ENCODE measurements around the gene ST6GALNAC3.

Gene ST6GALNAC3

DNA sequence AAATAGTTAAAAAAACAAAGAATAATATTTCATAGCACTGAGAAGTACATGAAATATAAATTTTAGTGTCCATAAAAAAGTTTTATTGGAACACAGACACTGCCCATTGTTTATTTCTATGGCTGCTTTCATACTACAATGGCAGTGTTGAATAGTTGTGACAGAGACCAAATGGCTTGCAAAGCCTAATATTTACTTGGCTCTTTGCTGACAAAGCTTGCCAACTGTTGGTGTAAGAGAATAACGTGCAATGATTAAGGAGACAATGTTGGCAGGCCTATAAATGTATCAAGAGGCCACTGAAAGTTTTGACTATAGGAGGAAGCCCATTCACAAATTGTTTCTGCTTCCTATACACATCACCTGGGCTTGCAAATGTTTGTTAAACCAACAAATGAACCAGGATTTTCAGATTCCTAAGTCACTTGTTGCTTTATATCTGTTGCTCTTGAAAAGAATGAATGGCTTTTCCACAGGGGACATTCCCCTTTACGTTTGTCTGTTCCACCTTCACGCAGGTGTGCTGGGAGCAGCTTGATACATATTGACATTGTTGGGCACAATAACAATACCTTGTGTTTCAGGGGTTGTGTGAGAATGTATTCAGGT is 5.5 kb upstream of the ST6GALNAC3 start:
- no peak overlapping the region for H3K27ac ChIP-seq (ENCODE audit: insufficient read depth, low read depth, low read length, poor library complexity, severe bottlenecking)
- H3K4me3 ChIP-seq (ENCODE audit: insufficient read depth, low read depth, low read length), result no peak overlapping the region
- H3K36me3 ChIP-seq (ENCODE audit: control insufficient read depth, insufficient read depth, low read length), result no peaks in the 10 kb centered on the region
- H3K4me1 ChIP-seq (ENCODE audit: control insufficient read depth, insufficient read depth, low read length), result no peaks in the 10 kb centered on the region
- H3K9me3 ChIP-seq (ENCODE audit: control insufficient read depth, low read length), result no peaks in the 10 kb centered on the region
- WGBS, 2 experiments, result 94 to 95% methylated on average over 3 of the region's 3 CpGs
- H3K27me3 ChIP-seq (ENCODE audit: control insufficient read depth, insufficient read depth, low read length, poor library complexity, severe bottlenecking), result no peaks in the 10 kb centered on the region

DNA sequence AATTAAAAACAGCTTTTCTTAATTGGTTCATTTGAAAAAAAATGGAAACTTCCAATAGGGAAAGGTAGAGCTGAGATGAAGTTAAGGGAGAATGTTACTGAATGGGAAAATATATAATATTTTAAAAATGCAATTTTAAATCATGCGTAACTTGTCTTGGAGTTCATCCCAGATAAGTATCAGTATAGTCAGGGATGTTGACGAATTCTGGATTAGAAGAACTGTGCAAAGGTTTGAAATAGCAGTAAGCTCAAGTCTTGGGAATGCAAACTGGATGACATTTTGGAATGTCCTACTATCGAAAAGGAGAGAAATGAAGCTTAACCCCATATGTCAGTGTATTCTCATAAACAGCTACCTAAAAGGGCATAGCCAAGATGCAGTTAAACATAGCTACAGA is 4.0 kb upstream of the ST6GALNAC3 start:
- no peaks in the 10 kb centered on the region for H3K9me3 ChIP-seq (ENCODE audit: control insufficient read depth, low read length)
- H3K27me3 ChIP-seq (ENCODE audit: control insufficient read depth, insufficient read depth, low read length, poor library complexity, severe bottlenecking), result no peaks in the 10 kb centered on the region
- WGBS, 2 experiments, result 93 to 96% methylated on average over 3 of the region's 3 CpGs

DNA sequence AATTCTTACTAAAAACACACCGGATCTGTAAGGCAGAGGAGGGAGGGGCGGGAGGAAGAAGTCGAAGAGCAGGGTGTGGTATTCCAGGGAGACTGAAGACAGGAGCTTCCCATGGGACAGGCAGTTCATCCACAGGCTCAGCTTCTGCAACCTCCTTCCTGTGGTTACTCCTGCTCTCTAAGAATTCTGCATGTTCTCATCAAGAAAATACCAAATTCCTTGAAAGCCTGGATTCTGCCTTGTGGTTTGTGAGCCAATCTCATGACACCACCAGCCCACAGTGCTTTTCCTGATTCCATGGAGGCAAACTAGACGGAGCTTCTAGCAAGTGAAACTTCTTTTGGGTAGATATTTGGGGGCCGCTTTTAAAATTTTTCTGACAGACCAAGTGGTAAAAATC is 1.1 kb upstream of the ST6GALNAC3 start:
- no peak overlapping the region for H3K27ac ChIP-seq (ENCODE audit: insufficient read depth, low read depth, low read length, poor library complexity, severe bottlenecking)
- no peaks in the 10 kb centered on the region for H3K9me3 ChIP-seq (ENCODE audit: control insufficient read depth, low read length)
- H3K4me3 ChIP-seq (ENCODE audit: insufficient read depth, low read depth, low read length), result no peak overlapping the region
- WGBS, 2 experiments, result 79 to 86% methylated on average over 5 of the region's 5 CpGs
- no peaks in the 10 kb centered on the region for H3K27me3 ChIP-seq (ENCODE audit: control insufficient read depth, insufficient read depth, low read length, poor library complexity, severe bottlenecking)
- peaks cover 8% of the 10 kb centered on the region for H3K4me1 ChIP-seq (ENCODE audit: control insufficient read depth, insufficient read depth, low read length)
- no peaks in the 10 kb centered on the region for H3K36me3 ChIP-seq (ENCODE audit: control insufficient read depth, insufficient read depth, low read length)

More for the DNA sequence above, 4.0 kb upstream of the ST6GALNAC3 start:
- no peak overlapping the region for H3K4me3 ChIP-seq (ENCODE audit: insufficient read depth, low read depth, low read length)
- H3K4me1 ChIP-seq (ENCODE audit: control insufficient read depth, insufficient read depth, low read length), result peaks cover 4% of the 10 kb centered on the region
- H3K36me3 ChIP-seq (ENCODE audit: control insufficient read depth, insufficient read depth, low read length), result no peaks in the 10 kb centered on the region
- H3K27ac ChIP-seq (ENCODE audit: insufficient read depth, low read depth, low read length, poor library complexity, severe bottlenecking), result no peak overlapping the region

DNA sequence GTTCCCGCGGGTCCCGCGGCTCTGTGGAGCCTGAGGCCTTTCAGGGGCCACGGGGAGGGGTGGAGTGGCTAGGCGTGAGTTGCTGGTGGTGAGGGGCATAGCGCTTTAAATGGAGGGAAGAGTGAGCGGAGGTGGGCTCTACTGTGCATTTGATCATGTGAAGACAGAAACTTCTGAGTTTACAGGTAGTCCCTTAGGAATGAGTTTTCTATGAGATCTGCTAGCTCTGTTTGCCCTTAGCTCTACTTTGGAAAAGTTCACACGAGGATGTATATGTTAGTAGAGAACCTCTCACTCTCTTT is 593 bp downstream of the ST6GALNAC3 start:
- no peaks in the 10 kb centered on the region for H3K36me3 ChIP-seq (ENCODE audit: control insufficient read depth, insufficient read depth, low read length)
- no peaks in the 10 kb centered on the region for H3K9me3 ChIP-seq (ENCODE audit: control insufficient read depth, low read length)
- no peak overlapping the region for H3K27ac ChIP-seq (ENCODE audit: insufficient read depth, low read depth, low read length, poor library complexity, severe bottlenecking)
- WGBS, 2 experiments, result 9 to 11% methylated on average over 9 of the region's 9 CpGs
- peaks cover 8% of the 10 kb centered on the region for H3K4me1 ChIP-seq (ENCODE audit: control insufficient read depth, insufficient read depth, low read length)
- H3K4me3 ChIP-seq (ENCODE audit: insufficient read depth, low read depth, low read length), result peak overlapping the region; percentile 74
- no peaks in the 10 kb centered on the region for H3K27me3 ChIP-seq (ENCODE audit: control insufficient read depth, insufficient read depth, low read length, poor library complexity, severe bottlenecking)

DNA sequence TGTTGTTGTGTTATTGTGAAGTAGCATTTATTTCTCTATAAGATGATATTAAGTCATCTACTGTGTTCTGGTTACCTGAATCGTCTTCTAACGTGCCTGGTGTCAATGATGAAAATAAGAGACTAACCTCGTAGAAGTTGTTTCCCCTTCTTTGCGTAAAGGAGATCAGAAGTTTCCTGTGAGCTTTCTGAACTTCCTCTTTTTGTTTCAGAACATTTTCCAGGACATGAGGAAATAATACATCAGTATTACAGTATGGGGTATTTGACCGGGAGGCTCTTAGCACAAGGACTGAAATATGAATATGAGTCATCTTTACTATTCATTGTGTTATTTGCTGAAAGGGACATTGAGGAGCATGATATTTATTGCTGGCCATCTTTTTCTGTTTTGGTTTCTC is 1.3 kb downstream of the ST6GALNAC3 start:
- H3K4me3 ChIP-seq (ENCODE audit: insufficient read depth, low read depth, low read length), result no peak overlapping the region
- no peaks in the 10 kb centered on the region for H3K27me3 ChIP-seq (ENCODE audit: control insufficient read depth, insufficient read depth, low read length, poor library complexity, severe bottlenecking)
- no peaks in the 10 kb centered on the region for H3K9me3 ChIP-seq (ENCODE audit: control insufficient read depth, low read length)
- no peak overlapping the region for H3K27ac ChIP-seq (ENCODE audit: insufficient read depth, low read depth, low read length, poor library complexity, severe bottlenecking)
- no peaks in the 10 kb centered on the region for H3K36me3 ChIP-seq (ENCODE audit: control insufficient read depth, insufficient read depth, low read length)
- 91% methylated on average over 4 to 5 of the region's 5 CpGs for WGBS, 2 experiments
- peaks cover 8% of the 10 kb centered on the region for H3K4me1 ChIP-seq (ENCODE audit: control insufficient read depth, insufficient read depth, low read length)

DNA sequence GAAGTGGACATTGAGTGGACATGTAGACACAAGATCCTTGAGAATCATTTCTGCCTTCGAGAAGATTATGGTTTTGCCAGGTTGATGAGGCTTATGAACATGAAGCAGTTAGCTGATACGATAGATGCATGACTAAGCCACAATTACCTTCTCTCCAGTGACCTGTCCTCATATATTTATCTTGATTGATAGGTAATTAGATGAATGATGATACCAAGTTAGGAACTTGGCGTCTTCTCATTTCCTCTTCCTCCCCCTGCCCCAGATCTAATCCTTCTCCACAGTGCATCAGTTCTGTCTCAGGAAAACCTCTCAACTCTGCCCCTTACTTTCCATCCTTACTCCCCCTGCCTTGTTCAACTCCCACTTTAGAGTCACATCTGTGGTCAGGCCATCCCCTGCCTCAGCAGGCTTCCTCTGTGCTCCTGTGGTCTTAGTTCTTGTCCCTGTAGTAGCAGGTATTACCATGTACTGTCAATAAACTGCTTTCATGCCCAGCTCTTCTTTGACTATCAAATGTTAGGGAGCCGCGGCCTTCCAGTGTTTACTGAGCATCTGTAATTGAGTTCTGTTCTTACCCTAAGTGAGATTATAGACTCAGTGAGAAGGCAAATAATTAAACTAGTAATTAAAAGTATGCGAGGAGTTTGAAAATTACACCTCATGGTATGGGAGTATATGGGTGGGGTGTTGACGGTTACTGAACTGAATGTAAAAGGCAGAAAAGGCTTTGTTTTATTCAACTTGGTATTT is 5.1 kb downstream of the ST6GALNAC3 start:
- 90 to 92% methylated on average over 6 to 7 of the region's 7 CpGs for WGBS, 2 experiments
- no peak overlapping the region for H3K4me3 ChIP-seq (ENCODE audit: insufficient read depth, low read depth, low read length)
- no peaks in the 10 kb centered on the region for H3K27me3 ChIP-seq (ENCODE audit: control insufficient read depth, insufficient read depth, low read length, poor library complexity, severe bottlenecking)
- H3K27ac ChIP-seq (ENCODE audit: insufficient read depth, low read depth, low read length, poor library complexity, severe bottlenecking), result no peak overlapping the region
- H3K9me3 ChIP-seq (ENCODE audit: control insufficient read depth, low read length), result no peaks in the 10 kb centered on the region
- no peaks in the 10 kb centered on the region for H3K36me3 ChIP-seq (ENCODE audit: control insufficient read depth, insufficient read depth, low read length)
- peaks cover 20% of the 10 kb centered on the region for H3K4me1 ChIP-seq (ENCODE audit: control insufficient read depth, insufficient read depth, low read length)

DNA sequence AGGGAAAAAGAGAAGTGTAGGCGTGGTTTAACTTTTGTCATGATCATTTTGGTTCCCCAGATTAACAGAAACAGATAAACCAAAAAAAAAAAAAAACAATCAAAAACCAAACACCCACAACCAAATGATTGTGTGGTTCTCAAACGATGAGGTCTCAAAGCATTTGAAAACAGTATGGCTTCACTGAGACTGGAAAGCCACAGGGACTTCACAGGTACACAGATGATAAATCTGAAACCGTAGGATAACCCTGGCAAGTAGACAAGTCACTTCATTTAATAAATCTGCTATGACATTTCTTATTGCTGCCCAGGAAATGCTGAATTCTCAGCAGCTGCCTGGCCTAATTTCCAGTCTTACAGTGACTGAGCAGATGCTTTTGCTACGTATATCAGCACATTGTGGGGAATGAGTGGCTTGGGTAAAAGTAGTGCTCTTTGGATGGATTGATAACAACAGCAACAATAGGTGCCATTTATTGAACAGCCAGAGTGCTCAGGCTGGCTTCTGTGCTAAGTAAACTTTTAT is 6.1 kb downstream of the ST6GALNAC3 start:
- H3K36me3 ChIP-seq (ENCODE audit: control insufficient read depth, insufficient read depth, low read length), result no peaks in the 10 kb centered on the region
- no peaks in the 10 kb centered on the region for H3K9me3 ChIP-seq (ENCODE audit: control insufficient read depth, low read length)
- H3K27me3 ChIP-seq (ENCODE audit: control insufficient read depth, insufficient read depth, low read length, poor library complexity, severe bottlenecking), result no peaks in the 10 kb centered on the region
- WGBS, 2 experiments, result 92 to 95% methylated on average over 4 of the region's 4 CpGs
- H3K4me1 ChIP-seq (ENCODE audit: control insufficient read depth, insufficient read depth, low read length), result peaks cover 15% of the 10 kb centered on the region
- H3K27ac ChIP-seq (ENCODE audit: insufficient read depth, low read depth, low read length, poor library complexity, severe bottlenecking), result no peak overlapping the region
- no peak overlapping the region for H3K4me3 ChIP-seq (ENCODE audit: insufficient read depth, low read depth, low read length)

DNA sequence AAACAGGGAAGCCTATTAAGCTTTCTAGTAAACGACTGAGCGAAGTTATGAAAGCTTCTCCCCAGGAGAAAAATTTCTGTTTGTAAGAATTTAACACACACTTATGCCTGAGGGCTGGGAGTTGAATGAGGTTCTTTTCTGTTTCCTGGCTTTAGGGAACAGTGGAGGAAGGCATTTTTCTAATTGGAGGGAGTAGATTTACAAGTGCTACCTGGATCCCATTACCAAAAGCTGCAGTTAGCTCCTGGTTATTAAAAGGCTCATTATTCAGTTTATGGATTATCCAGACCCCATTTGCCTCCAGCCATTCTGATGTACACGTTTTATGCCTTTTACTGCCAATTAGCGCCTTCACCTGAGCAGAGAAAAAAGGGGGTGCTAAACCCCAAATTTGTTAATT is 7.5 kb downstream of the ST6GALNAC3 start:
- no peaks in the 10 kb centered on the region for H3K36me3 ChIP-seq (ENCODE audit: control insufficient read depth, insufficient read depth, low read length)
- no peak overlapping the region for H3K27ac ChIP-seq (ENCODE audit: insufficient read depth, low read depth, low read length, poor library complexity, severe bottlenecking)
- peaks cover 12% of the 10 kb centered on the region for H3K4me1 ChIP-seq (ENCODE audit: control insufficient read depth, insufficient read depth, low read length)
- H3K4me3 ChIP-seq (ENCODE audit: insufficient read depth, low read depth, low read length), result no peak overlapping the region
- no peaks in the 10 kb centered on the region for H3K27me3 ChIP-seq (ENCODE audit: control insufficient read depth, insufficient read depth, low read length, poor library complexity, severe bottlenecking)
- no peaks in the 10 kb centered on the region for H3K9me3 ChIP-seq (ENCODE audit: control insufficient read depth, low read length)
- 81 to 87% methylated on average over 4 of the region's 4 CpGs for WGBS, 2 experiments

DNA sequence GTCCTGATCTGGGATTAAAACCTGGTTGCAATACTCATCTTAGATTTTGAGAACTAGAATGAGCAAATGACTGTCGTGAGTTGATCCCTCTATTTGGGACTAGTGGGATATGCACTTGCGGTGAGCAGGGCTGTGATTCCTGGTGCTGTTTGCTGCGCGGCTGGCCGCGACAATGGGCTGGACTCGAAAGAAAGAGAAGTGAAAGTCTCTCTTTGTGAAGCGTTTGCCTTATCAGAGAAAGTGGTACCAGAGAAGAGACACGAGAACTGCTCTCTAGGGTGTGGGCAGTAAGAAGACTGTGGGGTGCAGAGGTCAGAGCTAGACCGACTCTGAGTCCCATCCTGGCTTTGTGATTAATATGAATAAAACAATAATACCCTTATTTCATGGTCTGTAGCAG is 8.6 kb downstream of the ST6GALNAC3 start:
- Histone ChIP-seq H3K27me3 (ENCODE audit: control insufficient read depth, insufficient read depth, low read length, poor library complexity, severe bottlenecking) (no peaks in the 10 kb centered on the region), H3K9me3 (ENCODE audit: control insufficient read depth, low read length) (no peaks in the 10 kb centered on the region), H3K36me3 (ENCODE audit: control insufficient read depth, insufficient read depth, low read length) (no peaks in the 10 kb centered on the region), H3K4me1 (ENCODE audit: control insufficient read depth, insufficient read depth, low read length) (peaks cover 12% of the 10 kb centered on the region), H3K4me3 (ENCODE audit: insufficient read depth, low read depth, low read length) (no peak overlapping the region), H3K27ac (ENCODE audit: insufficient read depth, low read depth, low read length, poor library complexity, severe bottlenecking) (no peak overlapping the region)
- WGBS, 2 experiments, result 91 to 92% methylated on average over 9 to 10 of the region's 10 CpGs

DNA sequence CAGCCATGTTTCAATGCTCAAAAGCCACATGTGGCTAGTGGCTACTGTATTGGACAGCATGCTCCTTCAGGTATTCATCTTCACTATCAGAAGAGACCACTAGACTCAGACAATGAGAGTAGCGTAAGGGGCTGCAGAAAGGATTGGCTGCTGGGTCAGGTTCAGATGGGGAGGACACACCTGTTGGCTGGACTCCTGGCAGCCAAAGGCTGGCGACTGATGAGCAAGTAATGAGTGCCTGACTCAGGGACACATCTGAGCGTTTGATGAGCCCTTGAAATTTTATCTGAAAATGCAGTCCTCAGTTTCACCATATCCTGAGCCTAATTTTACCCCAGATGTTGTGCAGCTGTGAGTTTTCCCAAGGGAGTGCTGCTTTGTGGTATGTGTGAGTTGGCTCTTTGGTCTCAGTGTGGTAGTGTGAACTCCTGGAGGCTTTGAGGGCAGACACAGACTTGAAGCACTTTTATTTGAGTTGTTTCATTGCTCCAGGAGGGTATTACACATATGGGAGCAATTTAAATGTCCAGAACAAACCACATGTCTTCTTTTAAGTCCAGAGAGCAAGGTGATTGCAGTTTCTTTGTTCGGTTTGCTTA is 9.6 kb downstream of the ST6GALNAC3 start:
- no peaks in the 10 kb centered on the region for H3K27me3 ChIP-seq (ENCODE audit: control insufficient read depth, insufficient read depth, low read length, poor library complexity, severe bottlenecking)

More for the DNA sequence above, 9.6 kb downstream of the ST6GALNAC3 start:
- 95 to 96% methylated on average over 4 of the region's 4 CpGs for WGBS, 2 experiments
- Histone ChIP-seq H3K9me3 (ENCODE audit: control insufficient read depth, low read length) (no peaks in the 10 kb centered on the region), H3K4me3 (ENCODE audit: insufficient read depth, low read depth, low read length) (no peak overlapping the region), H3K4me1 (ENCODE audit: control insufficient read depth, insufficient read depth, low read length) (peaks cover 12% of the 10 kb centered on the region), H3K27ac (ENCODE audit: insufficient read depth, low read depth, low read length, poor library complexity, severe bottlenecking) (no peak overlapping the region), H3K36me3 (ENCODE audit: control insufficient read depth, insufficient read depth, low read length) (no peaks in the 10 kb centered on the region)

Data from ectodermal cell (in vitro differentiated cells).